SH-SY5Y (cell line): ENCODE results near the gene CSH2.

Experiments
- GATA2 ChIP-seq: IDR thresholded peaks from 2 replicates; pipeline ENCODE4 v1.6.1; 2011; ENCODE audit warnings: mild to moderate bottlenecking, low read depth, low read length
- GATA3 ChIP-seq: IDR thresholded peaks from 2 replicates; pipeline ENCODE4 v1.6.1; 2011; ENCODE audit warnings: low read depth, mild to moderate bottlenecking, low read length, moderate library complexity

Gene CSH2

GRCh38 chr17:63827002-63827800 lies 46.3 kb downstream of the CSH2 start, which contains the start of the genes FTSJ3 and PSMC5:
Gene FTSJ3 (minus strand): TSS chr17:63827663. CDS start chr17:63826902, 761 bp downstream.
Gene PSMC5 (plus strand): TSS chr17:63827431. CDS start chr17:63827491, 60 bp downstream.
- TF ChIP-seq GATA3 (no peak), GATA2 (no peak)

- TF ChIP-seq GATA2 (no peak), GATA3 (no peak)
Observed at GRCh38 chr17:63826468-63827001, 46.9 kb downstream of the CSH2 start.

GRCh38 chr17:63824362-63824761 lies 49.1 kb downstream of the CSH2 start:
- no peak for TF ChIP-seq GATA3
- no peak for TF ChIP-seq GATA2

- TF ChIP-seq GATA3 = no peak
- no peak for TF ChIP-seq GATA2
Observed at GRCh38 chr17:63823659-63824331, 49.7 kb downstream of the CSH2 start.

- no peak for TF ChIP-seq GATA3
- no peak for TF ChIP-seq GATA2
Observed at GRCh38 chr17:63822537-63822936, 50.9 kb downstream of the CSH2 start.
